Measurements from ENCODE around the gene PAAF1. TPM values are rescaled to one million over a fixed set of nuclear protein-coding genes. Genes with fewer than 3 reads are reported as not detected.

Gene PAAF1, protein sequence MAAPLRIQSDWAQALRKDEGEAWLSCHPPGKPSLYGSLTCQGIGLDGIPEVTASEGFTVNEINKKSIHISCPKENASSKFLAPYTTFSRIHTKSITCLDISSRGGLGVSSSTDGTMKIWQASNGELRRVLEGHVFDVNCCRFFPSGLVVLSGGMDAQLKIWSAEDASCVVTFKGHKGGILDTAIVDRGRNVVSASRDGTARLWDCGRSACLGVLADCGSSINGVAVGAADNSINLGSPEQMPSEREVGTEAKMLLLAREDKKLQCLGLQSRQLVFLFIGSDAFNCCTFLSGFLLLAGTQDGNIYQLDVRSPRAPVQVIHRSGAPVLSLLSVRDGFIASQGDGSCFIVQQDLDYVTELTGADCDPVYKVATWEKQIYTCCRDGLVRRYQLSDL
- 10 to 100 TPM; 41.3 to 45.1 TPM for total RNA-seq

DNA sequence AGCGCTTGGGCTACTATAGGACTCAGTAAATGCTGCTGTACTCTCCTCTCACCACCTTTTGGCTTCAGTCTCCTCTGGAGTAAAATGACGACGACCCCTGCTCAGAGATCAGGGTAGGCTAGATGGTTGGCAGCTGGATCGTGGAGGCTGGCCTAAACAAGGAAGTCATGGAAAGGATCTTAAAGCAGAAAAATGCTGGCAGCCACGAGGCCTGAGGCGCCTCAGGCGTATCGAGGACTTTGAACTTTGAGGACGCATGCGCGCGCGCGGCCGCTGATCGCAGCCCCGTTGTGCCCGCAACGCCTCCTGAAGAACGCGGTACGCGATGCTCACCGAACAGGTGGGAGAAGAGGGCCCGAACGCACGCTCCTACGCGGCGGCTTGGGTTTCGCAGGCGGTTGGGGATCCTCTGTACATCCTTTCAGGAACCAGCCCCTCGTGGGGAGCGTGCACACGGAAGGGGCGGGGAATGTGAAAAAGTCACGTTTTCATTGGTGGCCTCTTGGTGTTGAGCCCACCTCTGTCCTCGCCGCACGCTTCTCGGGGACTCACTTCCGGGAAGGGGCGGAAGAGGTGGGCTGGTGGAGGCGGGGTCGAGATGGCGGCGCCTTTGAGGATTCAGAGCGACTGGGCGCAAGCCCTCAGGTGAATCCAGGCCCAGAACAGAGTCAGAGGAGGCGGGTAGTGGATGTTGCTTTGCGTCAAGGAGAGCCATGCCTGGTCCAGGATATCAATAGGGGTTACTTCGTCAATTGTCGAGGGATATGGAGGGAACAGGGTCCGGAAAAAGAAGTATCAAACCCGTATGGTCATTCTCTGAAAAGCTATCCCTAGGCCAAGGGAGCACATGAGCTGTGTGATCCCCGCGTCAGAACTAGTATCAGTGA, at the start of gene PAAF1, which contains the start of gene COA4:
PAAF1 (plus strand) TSS at position 576 of the 887 bp plus-strand sequence; CDS start at position 599, 23 bp downstream.
COA4 (minus strand) TSS at position 423 of the 887 bp plus-strand sequence. CDS start 3,468 bp downstream, outside the sequence.
- DNase-seq (ENCODE audit: low spot score in 2 of 2) (peak; percentile 91 to 94), ATAC-seq (peak; percentile 96 to 99)
- no peaks in the 10 kb centered on the region for H3K9me3 Mint-ChIP-seq
- peak within 1 kb of the TSS; percentile 99 to 100 for H3K27ac Mint-ChIP-seq
- H3K36me3 Mint-ChIP-seq, result peaks cover 31 to 33% of the 10 kb centered on the region in 2 donors

DNA sequence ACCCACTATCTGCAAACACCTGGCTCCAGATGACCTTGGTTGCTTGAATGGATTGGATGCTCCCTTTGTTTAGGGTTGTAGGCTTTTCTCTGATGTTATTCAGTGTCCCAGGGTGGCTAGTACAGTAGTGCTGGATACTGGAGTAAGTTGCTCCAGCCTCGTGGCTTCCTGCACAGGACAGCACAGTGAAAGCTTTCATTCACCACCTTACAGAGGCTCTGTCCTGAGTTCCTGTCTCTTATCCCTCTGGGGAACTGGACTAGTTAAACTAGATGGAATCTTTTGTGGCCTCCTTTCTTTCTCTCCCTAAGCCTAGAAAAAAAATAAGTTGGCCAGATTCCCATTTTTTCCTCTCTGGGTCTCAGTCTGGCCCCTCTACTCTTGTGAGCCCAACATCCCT, 46.5 kb upstream of the PAAF1 start:
- no peaks in the 10 kb centered on the region for H3K9me3 Mint-ChIP-seq
- no peak for ATAC-seq
- H3K27ac Mint-ChIP-seq, result no peak overlapping the region
- DNase-seq (ENCODE audit: low spot score in 2 of 2), result no peak
- H3K36me3 Mint-ChIP-seq, result no peaks in the 10 kb centered on the region

DNA sequence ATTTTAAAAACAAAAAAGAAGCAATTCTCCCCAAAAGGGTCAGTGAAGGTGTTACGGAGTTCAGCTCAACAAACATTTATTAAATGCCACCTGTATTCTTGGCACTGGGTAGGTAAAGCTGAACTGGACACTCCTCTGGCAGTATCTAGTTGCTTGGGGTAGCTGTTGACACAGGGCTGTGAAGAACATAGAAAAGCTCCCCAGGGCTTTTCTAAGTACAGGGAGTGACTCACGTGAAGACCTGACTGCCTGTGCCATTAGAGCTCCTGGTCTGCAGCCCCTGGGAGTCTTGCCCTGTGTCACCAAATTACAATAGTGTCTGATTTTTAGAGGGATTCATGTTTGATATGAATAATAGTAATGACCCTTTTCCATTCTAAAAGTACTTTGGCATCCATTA, 43.7 kb upstream of the PAAF1 start:
- no peak for DNase-seq (ENCODE audit: low spot score in 2 of 2)
- Mint-ChIP-seq H3K27ac (no peak overlapping the region), H3K36me3 (no peaks in the 10 kb centered on the region), H3K9me3 (no peaks in the 10 kb centered on the region)
- no peak for ATAC-seq

GRCh38 chr11:73838443-73839122, 38.2 kb upstream of the PAAF1 start:
- no peak for DNase-seq (ENCODE audit: low spot score in 2 of 2)
- H3K9me3 Mint-ChIP-seq, result no peaks in the 10 kb centered on the region
- H3K36me3 Mint-ChIP-seq, result no peaks in the 10 kb centered on the region
- no peak for ATAC-seq
- H3K27ac Mint-ChIP-seq, result no peak overlapping the region

DNA sequence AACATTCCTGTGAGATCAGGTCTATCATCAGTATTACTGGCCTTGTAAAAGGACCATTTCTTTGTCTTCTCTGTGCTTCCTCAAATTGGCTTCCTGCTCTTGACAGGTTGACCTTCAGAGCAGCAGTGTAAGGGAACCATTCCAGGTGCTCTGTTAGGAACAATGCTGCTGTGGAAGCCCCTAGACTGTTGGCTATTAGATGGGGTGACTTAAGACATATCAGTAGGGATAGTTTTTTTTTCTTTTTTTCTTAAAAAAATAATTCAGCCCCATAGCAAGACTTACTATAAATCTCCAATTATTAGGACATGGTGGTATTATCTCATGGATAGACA, 37.7 kb upstream of the PAAF1 start:
- DNase-seq (ENCODE audit: low spot score in 2 of 2), result no peak
- no peak overlapping the region for H3K27ac Mint-ChIP-seq
- no peaks in the 10 kb centered on the region for H3K36me3 Mint-ChIP-seq
- no peak for ATAC-seq
- no peaks in the 10 kb centered on the region for H3K9me3 Mint-ChIP-seq

- no peaks in the 10 kb centered on the region for H3K36me3 Mint-ChIP-seq
- H3K27ac Mint-ChIP-seq, result no peak overlapping the region
- no peaks in the 10 kb centered on the region for H3K9me3 Mint-ChIP-seq
- no peak for ATAC-seq
- DNase-seq (ENCODE audit: low spot score in 2 of 2), result no peak
These were observed 25.6 kb upstream of the PAAF1 start for GRCh38 chr11:73851046-73851764.

- no peak for ATAC-seq
- no peaks in the 10 kb centered on the region for H3K36me3 Mint-ChIP-seq
- no peak for DNase-seq (ENCODE audit: low spot score in 2 of 2)
- no peaks in the 10 kb centered on the region for H3K9me3 Mint-ChIP-seq
- no peak overlapping the region for H3K27ac Mint-ChIP-seq
These were observed 24.8 kb upstream of the PAAF1 start for GRCh38 chr11:73852049-73852448.

DNA sequence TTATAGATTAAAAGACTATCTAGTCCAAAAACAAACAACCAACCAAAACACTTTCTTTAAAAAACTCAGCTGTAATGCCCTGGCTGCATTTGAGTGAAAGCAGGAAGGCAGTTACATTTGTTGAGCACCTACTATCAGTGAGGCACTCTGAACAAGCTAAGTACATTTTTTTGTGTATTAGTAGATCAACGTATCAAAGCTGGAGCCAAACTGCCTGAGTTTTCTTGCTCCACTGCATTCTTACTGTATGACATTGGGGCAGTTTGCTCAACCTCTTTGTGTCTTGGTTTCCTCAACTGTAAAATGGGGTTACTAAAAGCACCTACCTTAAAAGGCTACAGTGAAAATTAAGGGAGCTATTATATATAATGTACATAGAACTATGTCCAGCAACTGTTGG, 22.1 kb upstream of the PAAF1 start:
- ATAC-seq (no peak), DNase-seq (ENCODE audit: low spot score in 2 of 2) (no peak)
- H3K9me3 Mint-ChIP-seq, result no peaks in the 10 kb centered on the region
- no peaks in the 10 kb centered on the region for H3K36me3 Mint-ChIP-seq
- H3K27ac Mint-ChIP-seq, result no peak overlapping the region

GRCh38 chr11:73856031-73856567, 20.7 kb upstream of the PAAF1 start:
- no peaks in the 10 kb centered on the region for H3K9me3 Mint-ChIP-seq
- DNase-seq (ENCODE audit: low spot score in 2 of 2) (no peak), ATAC-seq (no peak)

DNA sequence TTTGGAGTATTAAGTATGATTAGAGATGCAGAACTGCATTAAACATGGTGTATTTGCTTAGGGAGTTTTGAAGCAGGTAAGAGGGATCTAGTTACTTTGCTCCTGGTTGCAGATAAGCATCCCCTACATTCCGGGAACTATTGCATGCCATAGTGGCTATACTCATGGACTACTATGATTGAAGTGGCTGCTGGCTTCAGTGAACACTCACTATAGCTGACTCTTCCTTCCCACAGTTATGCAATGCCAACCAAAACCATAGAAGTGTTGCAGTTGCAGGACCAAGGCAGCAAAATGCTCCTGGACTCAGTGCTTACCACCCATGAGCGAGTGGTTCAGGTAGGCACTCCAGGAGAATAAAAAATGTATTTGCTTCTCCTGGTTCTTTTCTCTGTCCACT, 17.1 kb upstream of the PAAF1 start:
- no peaks in the 10 kb centered on the region for H3K9me3 Mint-ChIP-seq
- ATAC-seq, result no peak

More at GRCh38 chr11:73856031-73856567, 20.7 kb upstream of the PAAF1 start:
- no peak overlapping the region for H3K27ac Mint-ChIP-seq
- H3K36me3 Mint-ChIP-seq, result no peaks in the 10 kb centered on the region

GRCh38 chr11:73860202-73860601, 16.6 kb upstream of the PAAF1 start:
- ATAC-seq (no peak), DNase-seq (ENCODE audit: low spot score in 2 of 2) (no peak)
- no peaks in the 10 kb centered on the region for H3K9me3 Mint-ChIP-seq
- peak overlapping the region in 1 of 2 donors; percentile 31 for H3K27ac Mint-ChIP-seq
- no peaks in the 10 kb centered on the region for H3K36me3 Mint-ChIP-seq

More for the DNA sequence above, 17.1 kb upstream of the PAAF1 start:
- Mint-ChIP-seq H3K27ac (peak overlapping the region in 1 of 2 donors; percentile 31), H3K36me3 (no peaks in the 10 kb centered on the region)
- DNase-seq (ENCODE audit: low spot score in 2 of 2), result no peak

DNA sequence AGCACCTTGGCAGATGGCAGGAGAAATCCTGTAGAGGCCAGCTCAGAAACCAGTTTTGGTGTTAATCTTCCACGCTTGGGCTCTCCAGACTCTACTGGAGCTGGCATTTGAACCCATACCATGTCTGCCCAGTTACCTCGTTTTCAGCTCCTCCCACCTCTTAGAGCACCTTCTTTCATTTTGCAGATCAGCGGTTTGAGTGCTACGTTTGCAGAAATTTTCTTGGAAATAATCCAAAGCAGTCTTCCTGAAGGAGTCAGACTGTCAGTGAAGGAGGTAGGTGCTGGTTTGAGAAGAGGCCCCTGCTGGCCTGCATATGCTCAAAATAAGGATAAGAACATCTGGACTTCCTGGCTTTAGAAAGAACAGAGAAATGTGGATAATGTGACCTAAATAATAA, 13.8 kb upstream of the PAAF1 start:
- Mint-ChIP-seq H3K9me3 (no peaks in the 10 kb centered on the region), H3K36me3 (no peaks in the 10 kb centered on the region), H3K27ac (peak overlapping the region; percentile 20 to 33)
- DNase-seq (ENCODE audit: low spot score in 2 of 2) (no peak), ATAC-seq (no peak)

GRCh38 chr11:73866095-73866579, 10.7 kb upstream of the PAAF1 start:
- H3K9me3 Mint-ChIP-seq, result no peaks in the 10 kb centered on the region
- H3K27ac Mint-ChIP-seq, result no peak overlapping the region
- DNase-seq (ENCODE audit: low spot score in 2 of 2) (no peak), ATAC-seq (no peak)
- H3K36me3 Mint-ChIP-seq, result no peaks in the 10 kb centered on the region

DNA sequence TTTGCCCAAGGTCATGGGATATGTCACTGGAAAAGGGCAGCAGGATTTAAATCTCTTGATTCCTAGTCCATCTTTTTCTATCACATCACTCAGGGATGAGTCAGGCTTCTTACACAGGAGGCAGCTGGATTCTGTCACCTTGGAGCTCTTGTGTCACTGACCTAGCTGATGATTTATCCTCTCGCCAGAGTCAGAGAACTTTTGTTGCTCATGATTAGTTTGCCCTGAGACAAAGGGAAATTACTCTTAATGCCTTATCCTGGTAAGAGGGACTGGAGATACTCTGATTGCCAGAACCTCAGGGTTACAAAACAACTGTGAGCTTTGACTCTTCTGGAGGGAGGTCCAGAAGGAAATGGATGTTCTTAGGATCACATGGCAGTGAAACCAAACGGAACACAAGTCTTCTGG, 10.2 kb upstream of the PAAF1 start:
- peak in 1 of 2 donors; percentile 39 for ATAC-seq

GRCh38 chr11:73869332-73869949, 7.4 kb upstream of the PAAF1 start:
- ATAC-seq, result no peak
- H3K36me3 Mint-ChIP-seq, result peaks cover 6 to 8% of the 10 kb centered on the region in 2 donors
- H3K27ac Mint-ChIP-seq, result peak overlapping the region; percentile 53 to 66
- no peak for DNase-seq (ENCODE audit: low spot score in 2 of 2)
- H3K9me3 Mint-ChIP-seq, result no peaks in the 10 kb centered on the region

More for the DNA sequence above, 10.2 kb upstream of the PAAF1 start:
- Mint-ChIP-seq H3K36me3 (no peaks in the 10 kb centered on the region), H3K9me3 (no peaks in the 10 kb centered on the region), H3K27ac (no peak overlapping the region)
- no peak for DNase-seq (ENCODE audit: low spot score in 2 of 2)
